Stimulated activated CD8-positive, alpha-beta memory T cell treated with anti-CD3 and anti-CD28 coated beads, Interleukin-4, amount 100 ng/mL, for 1 hour (primary cell): ENCODE data around the gene FOXP1.
"Not testable (repeated sequence)": the region's sequence is repeated elsewhere in the genome, so short reads cannot be mapped to it uniquely, and the experiment has no call there.

Experiments
- DNase-seq, 2 donors: peaks; one replicate each; pipeline ENCODE4 v3.0.0-alpha.2; 2020; ENCODE audit warnings: low read depth in 2 of 2, low spot score in 1 of 2

The FOXP1 gene

GRCh38 chr3:71532639-71533395 is 50.7 kb downstream of the FOXP1 start:
- no peak for DNase-seq

GRCh38 chr3:71530903-71531530 is 52.5 kb downstream of the FOXP1 start:
- DNase-seq, result no peak

- DNase-seq, result no peak
Measured at GRCh38 chr3:71528816-71529215, 54.7 kb downstream of the FOXP1 start.

- not testable (repeated sequence) for DNase-seq
Measured at GRCh38 chr3:71526448-71526847, 57.1 kb downstream of the FOXP1 start.

- DNase-seq, result no peak
Measured at GRCh38 chr3:71525391-71525790, 58.1 kb downstream of the FOXP1 start.

- no peak for DNase-seq
Measured at GRCh38 chr3:71524672-71525071, 58.9 kb downstream of the FOXP1 start.

- no peak for DNase-seq
Measured at GRCh38 chr3:71523628-71524027, 59.9 kb downstream of the FOXP1 start.

- DNase-seq, result no peak
Measured at GRCh38 chr3:71521940-71522876, 61.3 kb downstream of the FOXP1 start.

GRCh38 chr3:71521021-71521352 is 62.5 kb downstream of the FOXP1 start:
- DNase-seq, result no peak

GRCh38 chr3:71520161-71521020 is 63.1 kb downstream of the FOXP1 start:
- DNase-seq, result no peak

GRCh38 chr3:71518089-71518488 is 65.4 kb downstream of the FOXP1 start:
- DNase-seq, result no peak

GRCh38 chr3:71517271-71517791 is 66.2 kb downstream of the FOXP1 start:
- DNase-seq, result no peak

GRCh38 chr3:71515636-71516365 is 67.7 kb downstream of the FOXP1 start:
- no peak for DNase-seq

- DNase-seq, result no peak
Measured at GRCh38 chr3:71514621-71515020, 68.9 kb downstream of the FOXP1 start.

- no peak for DNase-seq
Measured at GRCh38 chr3:71513515-71513914, 70.0 kb downstream of the FOXP1 start.

- DNase-seq, result no peak
Measured at GRCh38 chr3:71513081-71513480, 70.4 kb downstream of the FOXP1 start.

GRCh38 chr3:71512544-71512943 is 71.0 kb downstream of the FOXP1 start:
- no peak for DNase-seq

GRCh38 chr3:71512000-71512399 is 71.5 kb downstream of the FOXP1 start:
- no peak for DNase-seq

- no peak for DNase-seq
Measured at GRCh38 chr3:71511446-71511845, 72.1 kb downstream of the FOXP1 start.

- no peak for DNase-seq
Measured at GRCh38 chr3:71511037-71511436, 72.5 kb downstream of the FOXP1 start.
